HG02884 (cell line): ENCODE measurements around the gene KCTD8.
"Not testable (repeated sequence)": the region's sequence is repeated elsewhere in the genome, so short reads cannot be mapped to it uniquely, and the experiment has no call there.

Source experiments
- ATAC-seq: cut with Tn5 transposase; IDR thresholded peaks from one replicate; pipeline ENCODE4 v1.9.1; 2021; ENCODE audit warnings: mild to moderate bottlenecking, moderate library complexity; ENCODE audit not compliant: unreplicated experiment

The KCTD8 gene

DNA sequence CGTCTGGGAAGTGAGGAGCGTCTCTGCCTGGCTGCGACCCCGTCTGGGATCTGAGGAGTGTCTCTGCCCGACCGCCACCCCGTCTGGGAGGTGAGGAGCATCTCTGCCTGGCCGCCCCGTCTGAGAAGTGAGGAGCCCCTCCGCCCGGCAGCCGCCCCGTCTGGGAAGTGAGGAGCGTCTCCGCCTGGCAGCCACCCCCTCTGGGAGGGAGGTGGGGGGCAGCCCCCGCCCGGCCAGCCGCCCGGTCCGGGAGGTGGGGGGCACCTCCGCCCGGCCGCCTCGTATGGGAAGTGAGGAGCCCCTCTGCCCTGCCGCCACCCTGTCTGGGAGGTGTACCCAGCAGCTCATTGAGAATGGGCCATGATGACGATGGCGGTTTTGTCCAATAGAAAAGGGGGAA is 280.8 kb downstream of the KCTD8 start:
- ATAC-seq = not testable (repeated sequence)

DNA sequence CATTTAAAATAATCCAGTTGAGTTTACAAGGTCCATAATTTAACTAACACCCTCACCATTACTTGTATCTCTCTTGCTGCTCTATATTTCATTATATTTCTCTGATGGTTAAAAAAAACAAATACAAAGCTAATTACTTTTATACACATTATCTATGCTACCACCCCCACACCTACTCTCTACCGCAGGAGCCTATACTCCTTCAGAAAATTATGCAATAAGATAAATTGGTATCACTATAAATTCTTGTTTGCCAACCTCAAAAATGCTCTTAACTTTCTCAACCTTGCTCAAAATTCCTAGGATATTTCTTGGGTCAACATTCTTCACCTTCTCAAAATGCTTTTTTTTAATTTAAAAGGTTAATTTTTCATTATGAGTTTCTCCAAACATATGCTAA is 282.7 kb downstream of the KCTD8 start:
- no peak for ATAC-seq

DNA sequence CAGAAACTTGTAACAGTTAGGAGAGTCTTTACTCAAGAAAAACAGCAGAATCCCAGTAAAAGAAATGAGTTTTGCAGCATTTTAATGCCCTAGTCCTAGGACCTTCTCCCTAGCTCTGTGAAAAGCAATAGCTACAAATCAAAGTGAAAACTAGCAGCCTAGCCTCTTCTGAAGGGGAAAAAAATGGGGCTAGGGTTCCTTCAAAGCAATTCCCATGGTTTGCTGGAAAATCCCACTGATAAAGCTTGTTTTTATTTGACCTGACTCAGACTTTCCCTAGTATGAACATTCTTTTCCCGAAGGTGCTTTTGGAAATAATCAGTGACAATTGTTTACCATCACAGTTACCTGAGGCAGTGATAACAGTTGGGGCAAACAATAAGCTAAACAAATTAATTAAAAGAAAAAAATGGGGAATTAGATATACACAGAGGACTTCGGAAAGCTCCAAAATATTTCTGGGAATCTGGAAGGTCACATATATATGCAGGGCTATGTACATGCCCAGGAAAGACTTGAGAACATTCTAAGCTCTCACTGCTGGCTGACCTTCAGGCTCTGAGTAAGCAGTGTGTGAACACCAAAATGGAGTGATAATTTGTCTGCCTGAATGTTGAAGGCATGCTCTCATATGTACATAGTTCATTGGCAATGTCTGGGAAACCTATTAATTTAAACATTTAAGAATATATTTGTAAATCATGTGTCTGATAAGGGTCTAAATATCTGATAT is 285.9 kb downstream of the KCTD8 start:
- no peak for ATAC-seq

DNA sequence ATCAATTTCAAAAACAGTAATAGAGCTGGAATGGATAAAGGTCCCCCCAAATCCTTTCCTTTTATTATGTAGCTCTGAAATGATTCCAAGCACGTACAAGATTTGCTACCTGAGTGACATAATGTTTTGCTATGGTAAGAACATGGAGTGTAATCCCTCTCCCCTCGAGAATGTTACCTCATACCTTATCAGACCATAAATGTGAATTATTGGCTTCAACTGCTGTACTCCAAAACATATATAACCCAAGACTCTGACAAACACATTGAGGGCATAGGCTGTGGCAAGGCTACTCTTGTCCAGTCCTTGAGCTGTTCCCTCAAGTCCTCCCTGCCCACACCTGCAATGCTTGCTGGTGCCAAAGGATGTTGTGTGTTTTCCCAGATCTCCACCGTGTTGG is 286.9 kb downstream of the KCTD8 start:
- ATAC-seq = no peak

DNA sequence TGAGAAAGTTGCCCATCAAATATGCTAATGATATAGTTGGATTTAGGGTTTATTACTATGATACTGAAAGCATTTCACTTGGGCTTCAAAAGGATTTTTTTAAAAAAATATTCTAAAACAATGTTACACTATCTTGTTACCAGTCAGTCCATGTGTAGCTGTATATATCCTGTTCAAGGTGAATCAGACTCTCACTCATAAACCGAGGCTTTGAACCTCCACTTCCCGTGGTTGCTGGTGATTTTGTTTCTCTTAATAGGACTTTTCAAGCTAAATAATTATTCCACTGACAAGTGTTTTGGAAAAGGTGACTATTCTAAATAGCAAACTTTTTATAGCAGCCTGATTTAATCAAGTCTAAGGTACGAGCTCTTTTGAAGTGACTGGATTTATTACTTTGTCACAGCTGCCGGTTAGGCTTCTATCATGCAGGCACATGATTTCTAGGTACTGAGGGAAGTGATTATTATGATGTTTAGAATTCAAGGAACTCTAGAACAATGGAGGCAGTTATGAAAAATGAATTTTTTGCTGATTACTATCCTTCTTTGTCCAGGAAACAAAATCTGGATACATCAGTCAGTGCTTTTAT is 287.7 kb downstream of the KCTD8 start:
- ATAC-seq = no peak

DNA sequence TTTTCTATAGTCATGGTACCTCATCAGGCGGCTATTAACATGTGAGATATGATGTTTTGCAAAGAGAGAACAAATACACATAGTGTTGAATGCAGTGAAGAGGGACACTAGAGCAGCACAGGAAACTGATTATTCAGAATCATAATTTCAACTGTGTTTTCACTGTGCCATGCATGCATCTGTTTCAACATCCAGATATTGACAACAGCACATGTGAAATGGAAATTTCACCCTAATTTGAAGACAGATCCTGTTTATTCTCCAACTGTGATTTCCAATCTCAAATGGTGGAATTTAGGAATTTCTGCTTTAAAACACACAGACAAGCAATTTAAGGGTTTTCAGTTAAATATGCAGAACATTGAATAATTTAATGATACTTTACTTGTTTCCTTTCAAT is 288.6 kb downstream of the KCTD8 start:
- no peak for ATAC-seq

DNA sequence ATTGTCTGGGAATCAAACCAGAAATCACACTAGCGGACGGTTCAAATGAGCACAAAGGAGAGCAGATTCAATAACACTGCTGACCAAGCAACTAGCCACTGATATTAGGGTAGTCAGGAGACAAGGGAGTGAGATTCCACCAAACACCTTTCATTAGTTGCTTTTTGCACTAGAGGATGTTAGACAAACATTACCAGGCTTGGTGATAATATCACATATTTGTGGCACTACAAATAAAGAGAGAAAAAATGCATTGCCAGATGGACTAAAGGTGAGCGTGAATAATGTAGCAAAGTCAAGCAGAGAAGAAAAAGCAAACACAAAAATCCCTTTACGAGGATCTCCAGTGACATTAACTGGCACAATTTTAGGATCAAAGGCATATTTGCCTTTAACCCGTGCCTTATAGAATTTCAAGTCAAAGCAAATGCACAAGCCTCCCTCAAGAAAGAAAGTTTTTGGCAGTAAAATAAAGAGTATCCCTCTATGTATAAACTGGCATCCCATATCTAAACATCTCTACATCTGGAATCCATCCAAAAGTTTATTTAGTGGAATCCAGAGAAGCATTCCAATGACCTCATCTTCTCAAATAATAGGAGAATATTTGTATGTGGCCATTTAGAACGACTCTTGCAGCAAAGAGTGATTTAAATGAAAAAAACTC is 290.9 kb downstream of the KCTD8 start:
- no peak for ATAC-seq

- ATAC-seq = no peak
These were observed 298.5 kb downstream of the KCTD8 start for GRCh38 chr4:44150091-44150576.

GRCh38 chr4:44149282-44149681 is 299.3 kb downstream of the KCTD8 start:
- no peak for ATAC-seq

DNA sequence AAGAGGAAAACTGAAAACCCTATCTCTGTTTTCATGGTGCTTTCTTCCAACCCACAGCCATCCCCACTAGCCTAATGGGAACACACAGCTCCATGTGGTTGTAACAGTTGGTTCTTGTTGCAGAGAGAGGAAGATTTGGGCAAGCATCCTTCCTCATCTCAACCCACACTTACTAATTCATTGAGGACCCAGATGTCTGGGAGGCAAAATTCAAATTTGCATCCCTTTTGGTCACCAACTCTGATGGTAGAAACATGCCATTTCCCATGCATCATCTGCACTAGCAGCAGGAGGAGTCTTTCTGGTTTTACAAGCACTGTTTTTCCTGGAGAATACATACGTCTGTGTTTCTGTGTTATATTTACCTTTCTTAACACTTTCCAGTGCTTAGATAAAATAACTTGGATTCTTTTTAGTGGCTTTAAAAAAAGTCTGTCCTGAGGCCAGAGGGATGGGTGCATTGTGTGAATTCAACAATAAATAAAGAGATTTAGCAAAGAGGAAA is 301.0 kb downstream of the KCTD8 start:
- no peak for ATAC-seq

DNA sequence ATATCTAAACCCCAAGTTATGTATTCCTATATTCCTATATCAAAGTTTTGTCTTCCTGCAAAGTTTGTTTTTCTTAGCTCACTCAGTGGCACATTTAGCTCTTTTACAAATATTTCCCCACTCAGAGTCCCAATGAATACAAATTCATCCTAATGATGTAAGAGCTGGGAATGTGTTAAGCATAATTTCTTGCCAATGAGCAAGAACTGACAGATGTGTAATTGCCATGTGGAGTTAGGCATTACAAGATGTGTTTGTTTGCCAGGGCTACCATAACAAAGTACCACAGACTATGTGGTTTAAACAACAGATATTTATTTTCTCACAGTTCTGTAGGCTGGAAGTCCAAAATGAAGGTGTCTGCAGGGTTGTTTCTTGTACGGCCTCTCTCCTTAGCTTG is 302.1 kb downstream of the KCTD8 start:
- ATAC-seq = no peak

DNA sequence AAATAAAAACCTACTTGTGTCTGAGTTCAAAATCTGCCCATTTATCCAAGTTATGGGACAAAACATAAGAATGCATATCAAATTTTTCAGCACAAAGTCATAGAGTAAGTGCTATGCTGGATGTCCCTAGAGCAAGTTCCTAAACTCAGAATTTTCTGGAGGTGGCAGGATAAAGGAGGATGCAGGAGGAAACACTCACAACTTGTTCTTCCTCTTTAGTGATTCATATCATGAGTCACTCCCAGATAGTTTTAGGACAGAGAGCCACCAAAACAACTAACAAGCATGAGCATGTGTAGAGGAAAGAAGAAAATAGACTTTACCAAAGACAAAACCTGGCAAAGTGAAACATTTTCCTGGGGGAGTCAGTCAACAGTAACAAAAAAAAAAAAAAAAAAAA is 302.7 kb downstream of the KCTD8 start:
- ATAC-seq = no peak

GRCh38 chr4:44132526-44132925 is 316.1 kb downstream of the KCTD8 start:
- ATAC-seq = no peak
